ENCODE measurements around the gene CDK6.

DNA sequence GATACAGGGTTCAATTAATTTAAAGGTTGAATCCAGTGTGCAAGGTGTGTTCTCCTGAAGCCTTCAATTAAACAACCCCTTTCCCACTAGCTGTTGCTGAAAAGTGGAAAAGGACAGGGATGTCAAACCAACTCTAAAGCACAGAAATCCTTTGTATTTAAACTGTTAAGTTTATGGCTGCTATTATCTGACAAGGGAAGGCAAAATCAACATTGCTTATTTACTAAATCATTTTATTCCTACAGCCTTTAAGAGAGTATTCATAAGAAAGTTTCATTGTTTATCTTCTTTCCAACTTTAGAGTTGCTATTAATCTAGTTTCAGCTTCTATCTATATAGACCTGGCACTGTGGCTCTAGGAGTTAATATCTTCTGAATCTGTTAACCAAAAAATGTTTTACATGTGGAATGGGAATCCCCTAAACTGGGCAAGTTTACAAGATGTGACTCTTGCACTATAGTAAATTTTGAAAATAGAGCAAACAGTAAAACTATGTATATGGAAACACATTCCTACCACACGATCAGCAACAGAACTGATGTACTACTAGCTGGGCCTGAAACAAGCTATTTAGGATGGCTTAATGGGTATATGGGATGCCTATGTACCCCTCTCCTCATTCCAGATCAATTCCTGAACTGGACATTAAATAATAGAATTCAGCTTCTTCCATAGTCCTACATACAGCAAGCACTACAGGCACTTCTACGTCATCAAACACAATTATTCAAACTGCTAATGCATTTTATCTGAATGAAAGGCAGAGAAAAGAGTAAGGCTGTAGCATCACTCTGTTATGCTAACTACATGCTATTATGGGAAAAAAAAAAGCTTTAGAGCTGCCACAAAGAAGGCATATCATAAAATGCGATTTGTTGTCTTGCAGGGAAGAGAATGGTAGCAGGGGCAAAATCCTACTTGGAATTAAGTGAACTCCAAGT lies 52.8 kb downstream of the CDK6 start:
- TF ChIP-seq NFIC (IDR thresholded peaks at IDR 0.05) (no peak), RFX5 (IDR thresholded peaks at IDR 0.05; ENCODE audit: low read depth, low read length) (no peak), CTCF (IDR thresholded peaks at IDR 0.05 in 2 of 3, conservative IDR thresholded peaks at IDR 0.05 in 1 of 3; ENCODE audit: insufficient read depth in 2 of 3, low read depth in 1 of 3, low read length in 3 of 3) (no peak), EZH2 (IDR thresholded peaks at IDR 0.05; ENCODE audit: borderline replicate concordance, low read depth, low read length) (no peak), CEBPB (tag; IDR thresholded peaks at IDR 0.05) (no peak), ZNF766 (CRISPR knock-in tag; conservative IDR thresholded peaks at IDR 0.05) (no peak), HDAC6 (IDR thresholded peaks at IDR 0.05; ENCODE audit: low read depth, low read length) (no peak), MCM2 (IDR thresholded peaks at IDR 0.05; ENCODE audit: low read depth) (no peak), ATF2 (CRISPR knock-in tag; IDR thresholded peaks at IDR 0.05) (no peak), ETV6 (IDR thresholded peaks at IDR 0.05; ENCODE audit: borderline replicate concordance in 1 of 2, low read depth in 2 of 2, low read length in 1 of 2) (no peak), ETV6 (CRISPR knock-in tag; IDR thresholded peaks at IDR 0.05; ENCODE audit: borderline replicate concordance) (no peak), XRCC3 (IDR thresholded peaks at IDR 0.05) (no peak), ZFX (CRISPR knock-in tag; IDR thresholded peaks at IDR 0.05) (no peak)
- TF ChIP-seq, protein P1, sequence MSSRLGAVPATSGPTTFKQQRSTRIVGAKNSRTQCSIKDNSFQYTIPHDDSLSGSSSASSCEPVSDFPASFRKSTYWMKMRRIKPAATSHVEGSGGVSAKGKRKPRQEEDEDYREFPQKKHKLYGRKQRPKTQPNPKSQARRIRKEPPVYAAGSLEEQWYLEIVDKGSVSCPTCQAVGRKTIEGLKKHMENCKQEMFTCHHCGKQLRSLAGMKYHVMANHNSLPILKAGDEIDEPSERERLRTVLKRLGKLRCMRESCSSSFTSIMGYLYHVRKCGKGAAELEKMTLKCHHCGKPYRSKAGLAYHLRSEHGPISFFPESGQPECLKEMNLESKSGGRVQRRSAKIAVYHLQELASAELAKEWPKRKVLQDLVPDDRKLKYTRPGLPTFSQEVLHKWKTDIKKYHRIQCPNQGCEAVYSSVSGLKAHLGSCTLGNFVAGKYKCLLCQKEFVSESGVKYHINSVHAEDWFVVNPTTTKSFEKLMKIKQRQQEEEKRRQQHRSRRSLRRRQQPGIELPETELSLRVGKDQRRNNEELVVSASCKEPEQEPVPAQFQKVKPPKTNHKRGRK (tag; IDR thresholded peaks at IDR 0.05): no peak

Data from K562 (cell line).